GM20431 (cell line): Measurements from ENCODE around the gene TIGD6.
"Not testable (repeated sequence)": the region's sequence is repeated elsewhere in the genome, so short reads cannot be mapped to it uniquely, and the experiment has no call there.

Experiments
- in situ Hi-C: fragments of 300-500 bp; cut with MseI, MboI; formaldehyde crosslinking; loops from one replicate; pipeline ENCODE4 v1.15.0; 2020; ENCODE audit warnings: low sequenced_read_pairs; ENCODE audit not compliant: unreplicated experiment

Gene TIGD6

DNA sequence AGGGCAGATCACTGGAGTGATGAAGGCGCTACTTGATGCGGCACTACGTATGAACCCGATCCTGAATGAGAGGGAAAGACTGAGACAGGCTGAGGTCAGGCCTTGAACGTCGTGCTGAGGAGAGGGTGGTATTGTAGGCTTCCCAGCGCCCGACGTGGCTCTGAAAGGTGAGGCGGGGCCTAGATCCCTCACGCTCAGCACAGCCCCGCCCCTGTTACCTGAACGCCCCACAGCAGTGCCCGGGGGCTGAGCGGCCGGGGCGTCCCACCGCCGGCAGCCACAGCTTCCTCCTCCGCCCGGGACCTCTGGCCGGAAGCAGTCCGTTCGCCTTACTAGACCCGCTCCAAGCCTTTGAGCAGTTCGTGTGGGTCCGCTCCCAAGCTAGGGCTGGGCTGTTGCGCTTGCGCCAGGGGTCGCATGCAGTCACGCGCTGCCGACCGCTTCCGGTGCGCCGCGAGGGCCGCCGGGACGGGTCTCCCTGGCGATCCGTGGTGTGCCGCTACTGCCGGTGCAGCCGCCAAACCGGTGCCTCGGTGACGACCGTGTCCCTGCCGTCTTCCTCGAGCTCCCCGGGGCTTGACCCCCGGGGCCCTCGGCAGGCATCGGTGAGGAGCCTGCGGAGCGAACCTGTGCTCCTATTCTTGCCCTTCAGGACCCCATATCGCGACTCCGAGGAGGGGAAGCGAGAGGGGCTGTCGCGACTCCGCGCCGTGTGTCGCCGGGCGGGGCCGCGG, at the start of gene TIGD6, which contains the start of gene HMGXB3:
Gene TIGD6 (minus strand): TSS at position 399 of the 734 bp plus-strand sequence. CDS start 4,306 bp downstream, outside the sequence.
Gene HMGXB3 (plus strand): TSS at position 484 of the 734 bp plus-strand sequence. CDS start 4,114 bp downstream, outside the sequence.
- in situ Hi-C loops: no loop called here

DNA sequence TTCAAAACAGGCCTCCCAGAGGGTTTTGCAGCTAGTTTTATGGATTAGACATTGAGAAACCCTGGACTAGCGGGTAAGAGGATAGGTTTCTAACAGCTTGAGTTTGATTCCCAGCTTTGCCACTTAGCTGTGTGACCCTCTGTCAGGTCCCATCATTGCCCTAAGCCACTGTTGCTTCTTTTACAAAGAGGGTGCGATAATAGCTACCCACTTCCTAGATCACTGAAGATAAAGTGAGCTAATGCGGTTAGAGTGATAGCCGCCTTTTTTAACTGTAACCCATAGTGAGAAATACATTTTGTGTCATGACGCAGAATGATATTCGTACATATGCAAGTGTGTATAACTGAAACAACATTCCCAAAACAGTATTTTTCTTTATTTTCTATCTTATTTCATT, 45.6 kb upstream of the TIGD6 start:
- in situ Hi-C loops: no loop called here

DNA sequence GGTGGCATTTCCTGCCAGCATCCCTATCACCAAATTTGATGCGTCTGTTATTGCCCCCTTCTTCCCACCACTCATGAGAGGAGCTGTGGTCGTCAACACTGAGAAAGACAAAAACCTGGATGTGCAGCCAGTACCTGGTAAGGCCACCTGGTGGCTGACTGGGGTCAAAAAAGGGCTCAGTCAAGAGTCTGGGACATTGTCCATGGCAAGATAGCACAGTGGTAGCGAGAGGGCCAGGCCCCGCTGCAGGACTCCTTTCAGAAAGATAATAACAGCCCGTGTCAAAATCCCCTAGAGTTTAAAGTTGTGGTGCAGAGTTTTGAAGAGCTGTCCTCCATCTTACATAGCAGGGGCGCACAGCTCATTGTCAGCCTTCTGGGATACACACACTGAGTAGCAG, 45.1 kb upstream of the TIGD6 start:
- in situ Hi-C loops: no loop called here

DNA sequence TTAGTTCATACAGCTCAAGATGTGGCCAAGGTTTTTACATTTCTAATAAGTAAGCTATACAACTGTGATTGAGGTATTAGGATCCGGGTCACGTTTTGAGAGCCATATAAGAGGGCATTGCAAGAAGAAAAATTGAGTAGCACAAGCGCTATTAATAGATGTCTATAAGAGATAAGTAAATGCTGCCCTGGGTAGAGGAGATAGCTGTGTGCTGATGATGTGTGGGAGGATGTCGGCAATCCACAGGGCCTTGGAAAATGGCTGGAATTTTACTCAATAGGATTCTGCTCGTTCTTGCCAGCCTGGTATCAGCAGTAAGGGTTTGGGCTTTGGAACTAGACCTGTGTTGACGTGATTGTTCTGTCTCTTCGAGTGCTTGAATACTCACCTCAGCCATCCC, 44.3 kb upstream of the TIGD6 start:
- in situ Hi-C loops: no loop called here

DNA sequence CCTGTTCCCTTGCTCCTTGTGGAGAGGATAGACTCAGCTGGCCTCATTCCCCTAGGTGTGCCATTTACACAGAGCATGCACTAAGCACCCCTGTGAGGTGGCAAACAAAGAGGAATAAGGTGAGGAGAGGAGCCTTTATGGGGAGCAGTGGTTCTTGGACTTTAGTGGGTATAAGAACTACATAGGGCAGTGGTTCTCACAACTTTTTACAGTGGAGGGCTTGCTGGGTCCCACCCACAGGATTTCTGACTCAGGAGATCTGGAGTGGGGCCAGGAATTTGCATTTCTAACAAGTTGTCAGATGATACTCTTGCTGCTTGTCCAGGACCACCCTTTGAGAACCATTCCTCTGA, 43.9 kb upstream of the TIGD6 start:
- in situ Hi-C loops: no loop called here

DNA sequence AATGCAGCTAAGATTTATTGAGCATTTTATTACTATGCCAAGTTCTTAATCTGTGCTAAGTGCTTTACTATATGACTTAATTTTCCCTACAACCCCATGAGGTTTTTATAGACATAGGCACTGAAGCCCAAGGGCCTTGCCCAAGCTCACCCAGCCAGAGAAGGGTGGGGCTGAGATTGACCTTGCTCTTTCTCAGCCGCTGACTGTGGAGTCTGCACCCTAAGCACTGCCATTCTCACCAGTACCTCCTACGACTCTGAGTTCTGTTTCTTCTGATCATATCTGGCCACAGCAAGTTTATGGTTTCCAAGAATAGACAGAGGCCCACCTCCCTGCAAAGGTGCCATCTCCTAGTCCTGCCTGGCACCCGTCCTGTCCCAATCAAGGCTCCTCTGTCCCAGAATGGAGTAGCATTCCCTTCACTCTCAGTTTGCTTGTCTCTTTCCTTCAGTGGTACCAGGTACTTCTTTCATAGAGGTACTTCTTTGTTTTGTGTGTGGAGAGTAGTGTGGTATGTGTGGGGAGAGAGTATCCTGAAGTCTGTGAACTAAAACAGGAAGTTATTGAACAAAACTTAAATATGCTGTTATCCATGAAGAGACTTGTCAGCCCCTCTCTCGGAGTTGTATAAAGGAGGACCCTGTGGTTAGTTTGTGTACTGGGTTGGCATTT, 43.3 kb upstream of the TIGD6 start:
- in situ Hi-C loops: no loop called here

DNA sequence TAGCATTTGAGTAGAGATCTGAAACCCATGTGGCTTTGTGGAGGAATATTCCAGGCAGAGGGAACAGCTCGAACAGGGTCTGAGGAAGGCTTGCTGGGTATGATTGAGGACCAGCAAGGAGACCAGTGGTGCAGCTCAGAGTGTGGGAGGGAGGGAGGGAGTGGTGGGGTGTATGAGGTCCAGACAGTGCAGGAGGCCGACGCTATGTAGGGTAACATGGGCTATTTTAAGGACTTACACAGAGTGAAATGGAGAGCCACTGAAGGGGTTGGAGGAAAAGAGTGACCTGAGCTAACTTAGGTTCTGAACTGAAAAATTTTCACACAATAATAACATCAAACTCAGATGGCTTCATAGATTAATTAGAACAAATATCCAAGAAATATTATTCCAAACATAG, 42.0 kb upstream of the TIGD6 start:
- in situ Hi-C loops: no loop called here

DNA sequence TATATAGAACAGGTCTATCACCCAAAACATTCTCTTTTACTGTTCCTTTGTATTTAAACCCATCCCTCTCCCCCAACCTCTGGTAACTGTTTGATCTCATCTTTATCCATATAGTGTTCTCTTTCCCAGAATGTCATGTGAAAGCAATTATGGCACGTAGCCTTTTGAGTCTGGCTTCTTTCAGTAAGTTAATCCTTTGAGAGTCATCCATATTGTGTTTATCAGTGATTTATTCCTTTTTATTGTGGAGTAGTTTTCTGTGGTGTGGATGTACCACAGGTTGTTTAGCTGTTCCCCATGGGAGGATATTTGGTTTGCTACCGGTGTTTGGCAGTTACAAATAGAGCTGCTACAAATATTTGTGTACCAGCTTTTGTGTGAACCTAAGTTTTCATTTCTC, 38.1 kb upstream of the TIGD6 start:
- in situ Hi-C loops: no loop called here

DNA sequence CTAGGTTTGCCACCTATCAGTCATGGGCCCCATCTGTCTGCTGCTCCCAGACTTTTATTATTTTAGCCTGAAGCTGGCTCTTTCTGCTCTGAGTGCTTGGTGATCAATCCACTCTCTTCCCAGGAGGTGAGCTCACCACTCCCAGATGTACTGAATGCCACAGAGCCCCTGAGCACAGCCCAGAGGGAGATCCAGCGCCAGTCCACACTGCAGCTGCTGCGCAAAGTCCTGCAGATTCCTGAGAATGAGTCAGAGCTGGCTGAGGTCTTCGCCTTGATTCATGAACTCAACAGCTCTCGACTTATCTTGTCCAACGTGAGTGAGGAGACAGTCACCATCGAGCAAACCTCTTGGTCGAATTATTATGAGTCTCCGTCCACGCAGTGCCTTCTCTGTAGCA, 36.1 kb upstream of the TIGD6 start:
- in situ Hi-C loops: no loop called here

DNA sequence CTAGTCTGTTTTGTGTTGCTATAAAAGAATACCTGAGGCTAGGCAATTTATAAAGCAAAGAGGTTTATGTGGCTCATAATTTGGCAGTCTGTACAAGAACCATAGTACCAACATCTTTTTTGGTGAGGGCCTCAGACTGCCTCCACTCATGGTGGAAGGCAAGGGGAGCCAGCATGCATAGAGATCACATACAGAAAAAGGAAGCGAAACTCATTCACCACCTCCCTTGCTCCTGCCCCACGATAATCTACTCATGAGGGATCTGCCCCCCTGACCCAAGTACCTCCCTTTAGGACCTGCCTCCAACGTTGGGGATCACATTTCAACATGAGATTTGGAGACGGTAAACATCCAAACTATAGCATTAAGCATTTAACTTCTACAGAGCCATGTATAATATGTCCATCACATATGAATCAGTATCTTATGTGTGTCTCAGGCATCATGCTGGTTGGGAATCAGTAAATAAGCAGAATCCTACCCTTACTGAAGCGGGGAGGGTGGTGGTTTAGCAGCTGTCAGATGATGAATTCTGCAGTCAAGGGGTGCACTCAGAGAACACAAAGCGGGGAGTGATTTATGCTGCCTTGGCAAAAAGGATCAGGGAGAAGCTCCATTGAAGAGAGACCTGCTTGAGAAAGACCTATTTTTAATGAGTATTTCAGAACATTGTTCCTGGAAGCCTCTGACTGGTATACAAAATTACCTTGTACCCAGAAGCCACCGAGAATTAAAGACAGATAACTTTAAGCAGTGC, 34.9 kb upstream of the TIGD6 start:
- in situ Hi-C loops: no loop called here

DNA sequence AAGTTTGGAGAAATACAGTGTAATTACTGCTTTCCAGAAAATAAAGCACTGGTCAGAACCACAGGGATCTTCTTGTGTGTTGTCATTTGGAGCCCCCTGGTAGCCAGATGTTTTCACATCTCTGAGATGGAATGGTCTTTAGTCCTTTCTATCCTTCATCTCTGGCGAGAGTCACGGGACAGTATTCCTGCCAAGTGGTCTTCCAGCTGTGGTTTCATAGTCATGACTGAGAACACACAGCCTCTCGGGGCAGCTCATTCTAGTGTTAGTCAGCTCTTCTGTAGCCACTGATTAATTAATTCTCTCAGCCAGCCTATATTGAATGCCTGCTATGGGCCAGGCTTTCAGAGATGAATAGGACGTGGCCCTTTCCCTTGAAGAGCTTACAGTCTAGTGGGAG, 34.2 kb upstream of the TIGD6 start:
- in situ Hi-C loops: no loop called here

DNA sequence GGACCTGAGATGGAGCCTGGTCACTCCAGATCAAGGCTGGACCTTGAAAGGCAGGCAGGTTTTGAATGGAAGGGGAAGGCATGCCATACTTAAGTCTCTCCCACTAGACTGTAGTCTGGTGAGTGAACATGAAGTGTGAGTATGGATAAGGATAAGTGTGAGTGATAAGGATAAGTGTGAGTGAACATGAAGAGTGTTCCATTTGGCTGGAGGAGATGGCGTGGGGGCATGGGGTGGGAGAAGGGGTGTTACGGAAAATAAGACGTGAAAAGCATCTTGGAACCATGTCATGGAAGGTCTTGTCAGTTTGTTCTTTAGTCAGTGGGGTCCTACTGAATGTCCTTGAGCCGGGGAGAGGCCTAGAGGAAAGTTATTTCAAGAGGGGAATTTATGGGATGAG, 32.9 kb upstream of the TIGD6 start:
- in situ Hi-C loops: no loop called here

DNA sequence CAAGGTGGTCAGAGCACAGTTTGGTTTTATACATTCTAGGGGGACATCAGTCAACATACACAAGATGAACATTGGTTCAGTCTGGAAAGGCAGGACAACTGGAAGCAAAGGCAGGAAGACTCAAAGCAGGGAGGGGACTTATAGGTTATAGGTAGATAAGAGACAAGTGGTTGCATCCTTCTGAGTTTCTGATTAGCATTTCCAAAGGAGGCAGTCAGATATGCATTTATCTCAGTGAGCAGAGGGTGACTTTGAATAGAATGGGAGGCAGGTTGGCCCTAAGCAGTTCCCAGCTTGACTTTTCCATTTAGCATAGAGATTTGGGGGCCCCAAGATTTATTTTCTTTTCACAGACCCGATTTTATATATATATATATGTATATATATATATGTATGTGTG, 27.6 kb upstream of the TIGD6 start:
- in situ Hi-C loops: not testable (repeated sequence)

DNA sequence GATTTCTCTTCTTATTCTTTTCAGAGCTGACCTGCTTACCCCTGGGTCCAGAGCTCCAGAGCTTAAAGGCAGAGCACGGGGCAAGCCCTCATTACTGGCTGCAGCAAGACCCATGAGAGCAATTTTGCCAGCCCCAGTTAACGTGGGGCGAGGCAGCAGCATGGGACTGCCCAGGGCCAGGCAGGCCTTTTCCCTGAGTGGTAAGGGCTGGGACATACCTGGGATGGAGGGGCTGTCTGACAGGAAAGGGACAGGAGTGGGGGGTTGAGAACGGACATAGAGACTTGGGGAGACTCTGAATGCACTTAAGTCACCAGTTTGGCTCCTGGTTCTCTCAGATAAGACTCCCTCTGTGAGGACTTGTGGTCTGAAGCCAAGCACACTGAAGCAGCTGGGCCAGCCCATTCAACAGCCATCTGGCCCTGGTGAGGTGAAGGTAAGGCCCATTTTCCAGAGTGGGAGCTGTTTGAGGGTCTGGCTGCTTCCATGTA, 26.3 kb upstream of the TIGD6 start:
- in situ Hi-C loops: no loop called here

DNA sequence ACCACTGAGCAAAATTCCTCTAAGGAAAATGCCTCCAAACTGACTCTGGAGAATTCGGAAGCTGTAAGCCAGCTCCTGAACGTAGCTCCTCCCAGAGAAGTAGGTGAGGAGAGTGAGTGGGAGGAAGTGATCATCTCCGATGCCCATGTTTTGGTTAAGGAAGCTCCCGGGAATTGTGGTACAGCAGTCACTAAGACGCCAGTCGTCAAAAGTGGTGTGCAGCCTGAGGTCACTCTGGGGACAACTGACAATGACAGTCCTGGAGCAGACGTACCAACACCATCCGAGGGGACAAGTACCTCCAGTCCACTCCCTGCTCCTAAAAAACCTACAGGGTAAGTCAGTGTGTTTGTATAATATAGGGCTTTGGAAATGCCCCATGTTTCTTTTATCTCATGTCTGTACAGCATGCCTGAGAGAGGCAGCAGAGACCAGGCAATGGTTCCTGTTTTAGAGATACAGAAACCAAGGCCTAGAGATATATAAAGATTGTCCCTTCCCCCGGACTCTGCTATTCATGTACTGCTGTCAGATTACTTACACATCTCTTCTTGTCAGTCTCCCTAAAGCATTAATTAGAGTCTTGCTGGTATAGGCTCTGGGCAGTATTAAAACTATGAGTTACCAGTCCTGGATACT, 24.0 kb upstream of the TIGD6 start:
- in situ Hi-C loops: no loop called here

DNA sequence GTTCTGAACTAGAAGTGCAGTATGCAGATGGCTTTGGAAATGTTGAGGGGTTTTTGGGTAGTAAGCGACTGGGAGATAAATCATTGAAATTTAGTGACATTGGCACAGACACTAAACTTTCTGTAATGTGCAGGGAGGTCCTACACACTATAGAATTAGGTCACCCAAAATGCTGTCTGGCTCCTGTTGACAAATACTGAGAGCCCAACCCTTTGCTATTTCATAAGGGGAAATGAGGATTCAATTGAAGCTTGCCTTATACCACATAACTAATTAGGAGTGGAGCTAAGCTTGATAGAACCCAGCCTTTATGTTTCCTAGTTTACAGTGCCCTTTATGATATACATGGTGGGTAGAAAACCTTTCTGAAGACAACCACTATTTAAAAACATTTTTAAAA, 22.7 kb upstream of the TIGD6 start:
- in situ Hi-C loops: no loop called here

DNA sequence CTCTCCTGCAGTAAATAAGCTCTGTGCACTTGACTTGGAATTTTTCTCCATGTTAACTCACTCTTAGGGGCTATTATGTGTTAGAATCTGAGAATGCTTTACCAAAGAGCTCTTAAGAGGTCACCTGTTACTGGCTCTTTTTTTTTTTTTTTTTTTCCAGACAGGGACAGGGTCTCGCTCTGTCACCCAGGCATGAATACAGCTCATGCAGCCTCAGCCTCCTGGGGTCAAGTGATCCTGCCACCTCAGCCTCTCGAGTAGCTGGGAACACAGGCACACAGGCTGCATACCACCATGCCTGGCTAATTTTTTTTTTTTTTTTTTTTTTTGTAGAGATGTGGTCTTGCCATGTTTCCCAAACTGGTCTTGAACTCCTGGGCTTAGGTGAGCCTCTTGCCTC, 22.2 kb upstream of the TIGD6 start:
- in situ Hi-C loops: no loop called here

DNA sequence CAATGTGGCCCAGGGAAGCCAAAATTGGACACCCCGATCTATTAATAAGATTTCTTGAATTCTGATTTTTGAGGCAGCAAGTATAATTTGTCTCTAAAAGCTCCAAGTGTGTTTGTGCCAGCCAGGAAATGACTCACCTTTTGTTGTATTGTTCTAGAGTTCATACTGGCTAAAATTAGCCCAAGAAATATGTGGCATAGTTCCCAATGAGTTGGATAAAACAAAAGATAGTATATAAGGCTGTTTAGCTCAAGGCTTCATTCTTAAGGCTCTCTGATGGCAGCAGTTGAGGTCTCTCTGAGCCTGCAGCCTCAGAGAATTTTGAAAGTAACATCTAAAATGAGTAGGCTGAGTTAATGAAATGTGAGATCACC, 21.7 kb upstream of the TIGD6 start:
- in situ Hi-C loops: no loop called here

DNA sequence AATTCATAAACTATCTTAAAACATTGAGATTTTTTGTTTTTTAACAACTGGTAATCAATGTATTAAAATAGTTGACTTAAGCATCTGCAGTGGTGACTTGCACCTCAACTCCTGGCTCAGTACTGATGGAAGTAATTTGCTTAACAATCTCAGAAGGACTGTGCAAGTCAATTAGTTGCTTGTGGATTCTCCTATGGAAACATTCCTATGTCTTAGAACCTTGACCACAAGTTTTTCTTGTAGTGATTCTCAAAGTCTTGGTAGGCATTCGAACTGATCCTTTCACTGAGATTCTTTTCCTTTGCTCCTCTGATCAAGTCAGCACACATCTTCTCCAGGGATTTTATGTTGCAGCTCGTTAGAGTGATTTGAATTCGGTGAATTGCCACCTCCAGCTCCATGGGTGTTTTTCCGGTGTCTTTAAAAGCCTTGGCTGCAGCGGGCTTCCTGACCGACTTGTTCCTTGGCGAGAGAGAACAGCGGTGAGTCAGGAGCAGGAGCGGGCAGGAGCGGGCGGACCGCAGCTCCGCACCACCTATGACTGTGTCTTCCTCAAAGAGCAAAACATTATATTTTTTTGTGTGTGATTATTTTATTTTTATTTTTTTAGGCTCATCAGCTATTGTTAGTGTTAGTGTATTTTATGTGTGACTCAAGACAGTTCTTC, 21.2 kb upstream of the TIGD6 start:
- in situ Hi-C loops: no loop called here

DNA sequence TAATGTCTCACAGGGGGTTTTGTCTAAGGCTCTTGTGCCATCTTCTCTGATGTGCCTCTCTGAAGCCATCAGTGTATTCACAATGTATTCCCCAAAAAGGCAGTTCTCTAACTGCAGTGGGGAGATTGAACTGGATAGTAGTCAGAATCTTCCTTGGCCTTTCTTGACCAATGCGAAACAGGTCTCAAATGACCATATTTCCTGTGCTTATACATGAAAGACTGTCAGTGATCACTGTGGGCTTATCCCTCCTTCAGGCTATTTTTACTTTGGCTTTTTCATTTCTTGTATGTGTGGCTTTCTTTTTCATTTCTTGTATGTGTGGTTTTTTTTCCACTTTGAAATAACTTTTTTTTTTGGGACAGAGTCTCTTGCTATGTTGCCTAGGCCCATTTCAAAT, 19.8 kb upstream of the TIGD6 start:
- in situ Hi-C loops: no loop called here
